Measurements from ENCODE around the gene CACNA1E.
"Not testable (repeated sequence)": the region's sequence is repeated elsewhere in the genome, so short reads cannot be mapped to it uniquely, and the experiment has no call there.

The CACNA1E gene

DNA sequence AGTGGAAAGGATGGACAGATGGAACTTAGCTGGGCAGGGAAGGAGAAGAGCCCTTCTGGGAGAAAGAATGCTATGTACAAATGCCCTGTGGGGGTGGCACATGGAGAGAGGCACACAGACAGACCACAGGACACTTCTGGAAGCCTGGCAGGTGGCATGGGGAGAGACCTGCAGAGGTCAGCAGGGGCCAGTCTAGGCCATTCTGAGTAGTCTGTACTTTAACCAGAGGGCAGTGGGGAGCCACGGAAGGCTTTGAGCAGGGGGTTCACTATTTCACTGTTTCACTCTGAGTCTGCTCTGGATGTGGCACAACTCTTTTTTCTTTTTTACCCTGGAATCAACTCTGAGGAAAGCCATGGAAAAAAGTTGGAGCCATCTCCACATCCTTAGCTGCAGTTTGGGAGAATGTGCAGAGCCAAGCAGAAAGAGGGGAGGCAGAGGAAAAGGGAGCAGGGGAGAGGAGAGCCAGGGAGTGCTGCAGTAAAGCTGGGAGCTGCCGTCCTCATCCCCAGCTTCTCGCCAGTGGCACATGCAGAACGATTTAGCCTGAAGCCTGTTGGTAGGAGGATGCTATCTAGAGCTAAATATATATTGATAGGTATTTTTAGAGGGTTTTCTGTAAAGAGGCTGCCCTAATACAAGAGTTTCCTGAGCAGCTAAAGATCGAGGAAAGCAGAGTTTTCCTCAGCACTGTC, 34.0 kb downstream of the CACNA1E start:
- Mint-ChIP-seq H3K4me1 (peaks cover 19% of the 10 kb centered on the region), H3K27ac (peak overlapping the region in 2 of 3 experiments; percentile 33 to 50), H3K4me3 (no peak overlapping the region), H3K36me3 (ENCODE audit: low read depth) (no peaks in the 10 kb centered on the region), H3K9me3 (no peaks in the 10 kb centered on the region), H3K27me3 (ENCODE audit: low read depth) (peaks cover 10% of the 10 kb centered on the region)
- TF ChIP-seq, protein P1, sequence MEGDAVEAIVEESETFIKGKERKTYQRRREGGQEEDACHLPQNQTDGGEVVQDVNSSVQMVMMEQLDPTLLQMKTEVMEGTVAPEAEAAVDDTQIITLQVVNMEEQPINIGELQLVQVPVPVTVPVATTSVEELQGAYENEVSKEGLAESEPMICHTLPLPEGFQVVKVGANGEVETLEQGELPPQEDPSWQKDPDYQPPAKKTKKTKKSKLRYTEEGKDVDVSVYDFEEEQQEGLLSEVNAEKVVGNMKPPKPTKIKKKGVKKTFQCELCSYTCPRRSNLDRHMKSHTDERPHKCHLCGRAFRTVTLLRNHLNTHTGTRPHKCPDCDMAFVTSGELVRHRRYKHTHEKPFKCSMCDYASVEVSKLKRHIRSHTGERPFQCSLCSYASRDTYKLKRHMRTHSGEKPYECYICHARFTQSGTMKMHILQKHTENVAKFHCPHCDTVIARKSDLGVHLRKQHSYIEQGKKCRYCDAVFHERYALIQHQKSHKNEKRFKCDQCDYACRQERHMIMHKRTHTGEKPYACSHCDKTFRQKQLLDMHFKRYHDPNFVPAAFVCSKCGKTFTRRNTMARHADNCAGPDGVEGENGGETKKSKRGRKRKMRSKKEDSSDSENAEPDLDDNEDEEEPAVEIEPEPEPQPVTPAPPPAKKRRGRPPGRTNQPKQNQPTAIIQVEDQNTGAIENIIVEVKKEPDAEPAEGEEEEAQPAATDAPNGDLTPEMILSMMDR (IDR thresholded peaks at IDR 0.05; ENCODE audit: unreplicated experiment in 3 of 3) = no peak

DNA sequence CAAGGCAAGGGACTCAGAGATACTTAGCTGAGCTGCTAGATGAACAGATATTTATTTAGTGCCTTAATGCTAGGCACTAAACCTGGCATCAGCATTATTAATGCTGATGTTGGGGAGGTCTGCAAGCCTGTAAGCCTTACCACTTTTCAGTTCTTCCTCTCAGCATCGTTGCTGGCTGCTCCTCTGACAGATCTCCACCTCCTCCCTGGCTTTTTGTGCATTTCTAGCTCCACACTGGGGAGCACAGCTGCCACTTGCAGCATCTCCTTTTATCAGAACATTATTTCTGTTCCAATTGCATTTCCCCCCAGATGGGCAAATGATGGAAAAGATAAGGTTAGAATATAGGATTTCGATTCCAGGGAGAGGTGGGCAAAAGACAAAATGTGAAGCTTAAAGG, 34.8 kb downstream of the CACNA1E start:
- peak overlapping the region in 1 of 3 experiments; percentile 33 for H3K27ac Mint-ChIP-seq
- H3K4me1 Mint-ChIP-seq = peaks cover 19% of the 10 kb centered on the region
- TF ChIP-seq, protein P1 (IDR thresholded peaks at IDR 0.05; ENCODE audit: unreplicated experiment in 3 of 3) = no peak
- peaks cover 10% of the 10 kb centered on the region for H3K27me3 Mint-ChIP-seq (ENCODE audit: low read depth)
- no peaks in the 10 kb centered on the region for H3K36me3 Mint-ChIP-seq (ENCODE audit: low read depth)
- no peaks in the 10 kb centered on the region for H3K9me3 Mint-ChIP-seq
- no peak overlapping the region for H3K4me3 Mint-ChIP-seq

DNA sequence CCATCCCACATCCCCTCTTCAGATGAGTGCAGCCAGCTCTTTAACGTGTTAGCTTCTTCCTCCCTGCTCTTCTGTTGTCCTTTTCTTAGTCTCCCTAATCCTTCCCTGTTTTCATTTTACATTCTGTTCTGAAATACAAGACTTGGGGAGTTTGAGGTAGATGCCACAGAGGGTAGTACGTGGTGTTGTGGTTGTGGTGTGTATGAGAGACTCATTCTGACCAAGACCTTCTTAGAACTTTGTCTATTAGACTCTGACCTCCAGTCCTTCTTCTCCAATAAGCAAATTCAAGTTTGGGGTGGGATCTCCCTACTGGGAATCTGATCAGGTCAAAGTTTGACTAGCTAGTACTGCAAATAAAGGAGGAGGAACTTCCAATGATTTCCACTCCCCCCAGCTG, 39.5 kb downstream of the CACNA1E start:
- H3K4me3 Mint-ChIP-seq = no peak overlapping the region
- peaks cover 16% of the 10 kb centered on the region for H3K4me1 Mint-ChIP-seq
- peak overlapping the region in 2 of 3 experiments; percentile 62 to 68 for H3K27ac Mint-ChIP-seq
- TF ChIP-seq, protein P1 (IDR thresholded peaks at IDR 0.05; ENCODE audit: unreplicated experiment in 3 of 3) = no peak
- H3K27me3 Mint-ChIP-seq (ENCODE audit: low read depth) = peaks cover 2% of the 10 kb centered on the region
- peaks cover 2% of the 10 kb centered on the region for H3K9me3 Mint-ChIP-seq
- no peaks in the 10 kb centered on the region for H3K36me3 Mint-ChIP-seq (ENCODE audit: low read depth)

DNA sequence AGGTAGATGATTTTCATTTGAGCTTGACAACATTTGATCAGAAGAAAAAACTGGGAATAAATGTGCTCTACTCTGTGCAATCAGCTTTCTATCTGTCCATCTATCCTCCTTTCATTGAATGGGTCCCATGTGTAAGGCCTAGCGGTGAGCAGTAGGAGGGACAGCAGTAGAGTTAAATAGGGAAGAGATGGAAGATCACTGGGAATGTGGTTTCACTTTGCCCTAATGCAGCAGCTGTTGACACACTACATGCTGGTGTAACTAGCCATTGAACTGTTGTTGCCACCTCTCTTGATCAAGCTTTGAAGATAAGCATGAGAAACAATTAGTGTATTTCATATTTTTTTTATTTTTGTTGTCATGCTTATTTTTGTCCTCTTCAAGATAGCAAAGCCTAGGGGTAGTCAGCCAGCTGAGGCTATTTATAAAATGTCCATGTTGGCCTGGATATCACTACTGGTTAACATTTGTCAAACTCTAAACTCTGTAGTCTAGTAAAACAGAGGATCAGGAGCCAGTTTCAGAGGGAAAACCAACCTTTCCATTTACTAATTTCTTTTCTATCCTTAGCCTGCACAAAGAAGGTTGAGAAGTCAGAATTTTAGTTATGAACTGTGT, 41.9 kb downstream of the CACNA1E start:
- TF ChIP-seq, protein P1 (IDR thresholded peaks at IDR 0.05; ENCODE audit: unreplicated experiment in 3 of 3) = no peak
- Mint-ChIP-seq H3K4me1 (peaks cover 16% of the 10 kb centered on the region), H3K4me3 (no peak overlapping the region), H3K36me3 (ENCODE audit: low read depth) (peaks cover 6% of the 10 kb centered on the region), H3K27me3 (ENCODE audit: low read depth) (no peaks in the 10 kb centered on the region), H3K27ac (no peak overlapping the region), H3K9me3 (peaks cover 12% of the 10 kb centered on the region)

DNA sequence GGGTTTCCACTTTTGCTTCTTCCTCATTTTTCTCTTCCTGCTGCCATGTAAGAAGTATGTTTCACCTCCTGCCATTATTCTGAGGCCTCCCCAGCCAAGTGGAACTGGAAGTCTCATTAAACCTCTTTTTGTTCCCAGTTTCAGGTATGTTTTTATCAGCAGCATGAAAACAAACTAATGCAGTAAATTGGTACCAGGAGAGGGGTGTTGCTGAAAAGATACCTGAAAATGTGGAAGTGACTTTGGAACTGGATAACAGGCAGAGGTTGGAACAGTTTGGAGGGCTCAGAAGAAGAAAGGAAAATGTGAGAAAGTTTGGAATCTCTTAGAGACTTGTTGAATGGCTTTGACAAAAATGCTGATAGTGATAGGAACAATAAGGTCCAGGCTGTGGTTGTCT, 44.9 kb downstream of the CACNA1E start:
- peaks cover 12% of the 10 kb centered on the region for H3K9me3 Mint-ChIP-seq
- not testable (repeated sequence) for H3K27ac Mint-ChIP-seq; H3K27me3 Mint-ChIP-seq (ENCODE audit: low read depth); H3K36me3 Mint-ChIP-seq (ENCODE audit: low read depth); H3K4me1 Mint-ChIP-seq; H3K4me3 Mint-ChIP-seq

DNA sequence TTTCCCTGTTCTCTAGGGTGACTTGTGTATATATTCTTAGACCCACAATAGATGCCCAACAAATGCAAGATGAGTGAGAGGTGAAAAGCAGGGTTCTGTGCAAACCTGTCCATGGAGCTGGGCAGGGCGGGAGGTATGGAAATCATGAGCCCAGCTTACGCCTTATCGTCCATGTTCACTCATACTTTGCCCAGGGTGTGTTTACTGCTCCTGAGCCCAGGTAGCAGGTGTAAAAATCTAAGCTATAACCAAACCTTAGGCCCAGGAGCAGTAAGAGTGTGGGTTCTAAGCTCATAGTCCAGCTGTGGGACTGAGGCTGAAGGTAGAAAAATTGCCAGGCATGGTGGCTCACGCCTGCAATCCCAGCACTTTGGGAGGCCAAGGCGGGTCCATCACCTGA, 48.1 kb downstream of the CACNA1E start:
- Mint-ChIP-seq H3K4me1 (no peaks in the 10 kb centered on the region), H3K4me3 (no peak overlapping the region), H3K36me3 (ENCODE audit: low read depth) (peaks cover 6% of the 10 kb centered on the region), H3K27ac (no peak overlapping the region), H3K9me3 (peaks cover 12% of the 10 kb centered on the region), H3K27me3 (ENCODE audit: low read depth) (no peaks in the 10 kb centered on the region)
- TF ChIP-seq, protein P1 (IDR thresholded peaks at IDR 0.05; ENCODE audit: unreplicated experiment in 3 of 3) = no peak

Data from nephron (organoid).